Breast epithelium (tissue), 3 donors: Measurements from ENCODE around the gene MINDY2.

Experiments
- POLR2A ChIP-seq: fragments of 450-650 bp; IDR thresholded peaks from one replicate; pipeline ENCODE4 v1.6.1; 2016; ENCODE audit warnings: antibody characterized with exemption, mild to moderate bottlenecking, moderate library complexity
- POLR2AphosphoS5 ChIP-seq, 3 donors: sonication (generic); formaldehyde crosslinking; IDR thresholded peaks; one replicate each; pipeline ENCODE4 v1.6.1; 2017; ENCODE audit warnings: antibody characterized with exemption in 3 of 3
- TF ChIP-seq, protein P1 (sequence below), 3 donors: fragments of 450-650 bp; IDR thresholded peaks; one replicate each; pipeline ENCODE4 v1.5.1; 2016 to 2017; ENCODE audit warnings: antibody characterized with exemption in 3 of 3, mild to moderate bottlenecking in 3 of 3, moderate library complexity in 3 of 3

DNA sequence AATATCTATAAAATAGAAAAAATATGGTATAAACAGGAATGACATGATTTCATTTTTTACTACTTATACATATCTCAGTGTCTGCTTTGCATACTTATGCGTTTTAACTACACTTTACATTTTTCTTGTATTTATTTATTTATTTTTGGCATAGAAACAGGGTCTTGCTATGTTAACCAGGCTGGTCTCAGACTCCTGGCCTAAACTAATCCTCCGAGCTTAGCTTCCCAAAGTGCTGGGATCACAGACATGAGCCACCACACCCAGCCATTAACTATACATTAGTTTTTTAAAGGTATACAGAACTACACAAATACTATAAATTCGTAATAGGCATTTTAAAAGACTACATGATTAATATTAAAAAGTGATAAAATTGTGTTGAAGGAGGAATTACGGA lies 30.7 kb upstream of the MINDY2 start:
- TF ChIP-seq, protein P1, sequence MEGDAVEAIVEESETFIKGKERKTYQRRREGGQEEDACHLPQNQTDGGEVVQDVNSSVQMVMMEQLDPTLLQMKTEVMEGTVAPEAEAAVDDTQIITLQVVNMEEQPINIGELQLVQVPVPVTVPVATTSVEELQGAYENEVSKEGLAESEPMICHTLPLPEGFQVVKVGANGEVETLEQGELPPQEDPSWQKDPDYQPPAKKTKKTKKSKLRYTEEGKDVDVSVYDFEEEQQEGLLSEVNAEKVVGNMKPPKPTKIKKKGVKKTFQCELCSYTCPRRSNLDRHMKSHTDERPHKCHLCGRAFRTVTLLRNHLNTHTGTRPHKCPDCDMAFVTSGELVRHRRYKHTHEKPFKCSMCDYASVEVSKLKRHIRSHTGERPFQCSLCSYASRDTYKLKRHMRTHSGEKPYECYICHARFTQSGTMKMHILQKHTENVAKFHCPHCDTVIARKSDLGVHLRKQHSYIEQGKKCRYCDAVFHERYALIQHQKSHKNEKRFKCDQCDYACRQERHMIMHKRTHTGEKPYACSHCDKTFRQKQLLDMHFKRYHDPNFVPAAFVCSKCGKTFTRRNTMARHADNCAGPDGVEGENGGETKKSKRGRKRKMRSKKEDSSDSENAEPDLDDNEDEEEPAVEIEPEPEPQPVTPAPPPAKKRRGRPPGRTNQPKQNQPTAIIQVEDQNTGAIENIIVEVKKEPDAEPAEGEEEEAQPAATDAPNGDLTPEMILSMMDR (IDR thresholded peaks at IDR 0.05): no peak
- TF ChIP-seq POLR2A: no peak
- no peak for TF ChIP-seq POLR2AphosphoS5 (IDR thresholded peaks at IDR 0.05)
